HEK293 (cell line): ENCODE measurements around the gene PIP4K2C.
A peak's percentile ranks its signal among the peaks of the same experiment; 100 is the strongest.

ENCODE experiments used
- CTCF ChIA-PET: fragments of 350-600 bp; formaldehyde crosslinking; extraction: SDS; loops from one replicate; lab custom pipeline; 2021; ENCODE audit warnings: antibody characterized with exemption; lab: Yijun Ruan, JAX
- POLR2A ChIA-PET: fragments of 300-600 bp; formaldehyde crosslinking; extraction: SDS; loops from one replicate; lab custom pipeline; 2020; ENCODE audit warnings: antibody characterized with exemption, inconsistent platforms; lab: Yijun Ruan, JAX
- H3K27ac ChIP-seq: fragments of 200-500 bp; sonication (Bioruptor generic); 2 replicates; pipeline ENCODE4 v1.5.1; 2014; ENCODE audit warnings: low read depth, low read length, control low read depth, inconsistent platforms; ENCODE audit errors: extremely low read depth
- H3K36me3 ChIP-seq, 2 experiments: fragments of 200-500 bp in 1 of 2; sonication (Bioruptor generic) in 1 of 2; 1 replicate in 1 of 2; 2 replicates in 1 of 2; pipeline ENCODE4 v1.5.1; 2014 to 2017; ENCODE audit warnings: inconsistent platforms in 2 of 2, low read length in 2 of 2; ENCODE audit not compliant: control insufficient read depth in 2 of 2, insufficient read depth in 1 of 2
- H3K4me1 ChIP-seq: fragments of 200-500 bp; sonication (Bioruptor generic); 2 replicates; pipeline ENCODE4 v1.5.1; 2014; ENCODE audit warnings: mild to moderate bottlenecking, low read length, inconsistent platforms; ENCODE audit not compliant: control insufficient read depth, insufficient read depth
- H3K4me3 ChIP-seq: 2 replicates; pipeline ENCODE4 v1.5.1; 2011; ENCODE audit warnings: low read depth, mild to moderate bottlenecking, control low read depth, low read length, moderate library complexity
- H3K9me3 ChIP-seq: fragments of 200-500 bp; sonication (Bioruptor generic); 2 replicates; pipeline ENCODE4 v1.5.1; 2014; ENCODE audit warnings: low read depth, low read length, inconsistent platforms; ENCODE audit not compliant: control insufficient read depth, insufficient read depth
- BCL11B ChIP-seq: fragments of 450-650 bp; formaldehyde crosslinking; IDR thresholded peaks from 2 replicates; pipeline ENCODE4 v1.5.1; 2016; ENCODE audit warnings: low read depth, missing biosample characterization, missing genetic modification characterization
- BCL6B ChIP-seq: fragments of 450-650 bp; formaldehyde crosslinking; IDR thresholded peaks from 2 replicates; pipeline ENCODE4 v1.5.1; 2017; ENCODE audit warnings: missing biosample characterization, missing genetic modification characterization
- GLIS2 ChIP-seq: fragments of 450-650 bp; formaldehyde crosslinking; IDR thresholded peaks from 2 replicates; pipeline ENCODE4 v1.5.1; 2016; ENCODE audit warnings: missing biosample characterization, missing genetic modification characterization
- SALL2 ChIP-seq: fragments of 450-650 bp; formaldehyde crosslinking; IDR thresholded peaks from 2 replicates; pipeline ENCODE4 v1.5.0; 2017; ENCODE audit warnings: missing biosample characterization, mild to moderate bottlenecking, missing genetic modification characterization, borderline replicate concordance
- ZIC2 ChIP-seq: fragments of 450-650 bp; formaldehyde crosslinking; IDR thresholded peaks from 2 replicates; pipeline ENCODE4 v1.5.1; 2016; ENCODE audit warnings: missing biosample characterization, missing genetic modification characterization
- ZNF2 ChIP-seq: fragments of 450-650 bp; formaldehyde crosslinking; IDR thresholded peaks from 2 replicates; pipeline ENCODE4 v1.5.1; 2016; ENCODE audit warnings: missing biosample characterization, missing genetic modification characterization
- ZNF645 ChIP-seq: fragments of 450-650 bp; formaldehyde crosslinking; IDR thresholded peaks from 2 replicates; pipeline ENCODE4; 2016; ENCODE audit warnings: missing biosample characterization, missing genetic modification characterization
- ZNF654 ChIP-seq: fragments of 450-650 bp; formaldehyde crosslinking; IDR thresholded peaks from 2 replicates; pipeline ENCODE4 v1.5.1; 2016; ENCODE audit warnings: low read depth, missing biosample characterization, missing genetic modification characterization
- ZNF660 ChIP-seq: fragments of 450-650 bp; IDR thresholded peaks from 2 replicates; pipeline ENCODE4 v1.5.1; 2018; ENCODE audit warnings: missing biosample characterization, mild to moderate bottlenecking, missing genetic modification characterization
- ZNF707 ChIP-seq: fragments of 450-650 bp; formaldehyde crosslinking; IDR thresholded peaks from 2 replicates; pipeline ENCODE4 v1.5.1; 2016; ENCODE audit warnings: missing biosample characterization, missing genetic modification characterization
- TF ChIP-seq, protein P1 (sequence below): fragments of 450-650 bp; formaldehyde crosslinking; IDR thresholded peaks from 2 replicates; pipeline ENCODE4 v1.5.1; 2016; ENCODE audit warnings: missing biosample characterization, missing genetic modification characterization
- TF ChIP-seq, protein P2 (sequence below): fragments of 450-650 bp; formaldehyde crosslinking; IDR thresholded peaks from 2 replicates; pipeline ENCODE4 v1.5.1; 2016; ENCODE audit warnings: missing biosample characterization, missing genetic modification characterization
- TF ChIP-seq, protein P3 (sequence below): fragments of 450-650 bp; formaldehyde crosslinking; IDR thresholded peaks from 2 replicates; pipeline ENCODE4 v1.5.1; 2017; ENCODE audit warnings: missing biosample characterization, missing genetic modification characterization

The PIP4K2C gene

DNA sequence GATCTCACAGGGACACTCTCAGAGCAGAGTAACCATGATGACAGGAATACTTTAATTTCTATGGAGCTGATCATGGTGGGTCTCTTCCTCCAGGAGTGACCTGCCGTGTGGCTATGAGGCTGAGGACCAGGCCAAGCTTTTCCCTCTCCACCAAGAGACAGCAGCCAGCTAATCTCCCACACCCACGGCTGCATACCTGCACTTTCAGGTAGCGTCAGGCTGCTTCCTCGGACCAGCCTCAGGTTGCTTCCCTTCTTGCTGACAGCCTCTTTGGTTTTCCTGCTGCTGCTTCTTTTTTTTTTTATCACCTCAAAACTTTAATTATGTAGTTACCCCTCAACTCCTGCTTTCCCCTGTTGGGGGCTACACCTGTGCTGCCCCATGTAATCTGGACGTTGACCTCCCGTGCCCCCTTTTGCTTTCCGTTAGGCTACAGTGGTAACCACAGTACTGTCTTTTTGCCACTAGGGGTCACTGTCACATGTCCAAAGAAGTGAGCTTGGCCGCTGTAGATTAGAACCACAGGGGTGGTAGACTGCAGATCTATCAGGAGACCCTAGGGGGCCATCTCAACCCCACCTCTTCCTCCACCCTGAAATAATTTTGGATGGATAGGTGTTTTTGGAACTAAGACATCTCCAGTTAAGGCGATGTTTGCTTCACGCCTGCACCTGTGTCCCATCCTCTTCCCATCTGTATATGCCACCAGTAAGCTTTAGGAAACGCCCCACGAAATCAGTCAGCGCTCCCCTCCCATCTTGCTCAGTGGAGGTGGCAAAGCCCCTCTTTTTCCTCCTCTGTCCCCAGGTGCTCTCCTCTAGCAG lies 7.8 kb upstream of the PIP4K2C start (continued):
- TF ChIP-seq SALL2 (tag by site-specific recombination): no peak
- TF ChIP-seq ZNF654: peak; percentile 98
- TF ChIP-seq ZNF660 (tag by site-specific recombination): peak; percentile 76
- peak; percentile 17; the same call in 1 of the 2 replicates for TF ChIP-seq ZIC2
- TF ChIP-seq, protein P1, sequence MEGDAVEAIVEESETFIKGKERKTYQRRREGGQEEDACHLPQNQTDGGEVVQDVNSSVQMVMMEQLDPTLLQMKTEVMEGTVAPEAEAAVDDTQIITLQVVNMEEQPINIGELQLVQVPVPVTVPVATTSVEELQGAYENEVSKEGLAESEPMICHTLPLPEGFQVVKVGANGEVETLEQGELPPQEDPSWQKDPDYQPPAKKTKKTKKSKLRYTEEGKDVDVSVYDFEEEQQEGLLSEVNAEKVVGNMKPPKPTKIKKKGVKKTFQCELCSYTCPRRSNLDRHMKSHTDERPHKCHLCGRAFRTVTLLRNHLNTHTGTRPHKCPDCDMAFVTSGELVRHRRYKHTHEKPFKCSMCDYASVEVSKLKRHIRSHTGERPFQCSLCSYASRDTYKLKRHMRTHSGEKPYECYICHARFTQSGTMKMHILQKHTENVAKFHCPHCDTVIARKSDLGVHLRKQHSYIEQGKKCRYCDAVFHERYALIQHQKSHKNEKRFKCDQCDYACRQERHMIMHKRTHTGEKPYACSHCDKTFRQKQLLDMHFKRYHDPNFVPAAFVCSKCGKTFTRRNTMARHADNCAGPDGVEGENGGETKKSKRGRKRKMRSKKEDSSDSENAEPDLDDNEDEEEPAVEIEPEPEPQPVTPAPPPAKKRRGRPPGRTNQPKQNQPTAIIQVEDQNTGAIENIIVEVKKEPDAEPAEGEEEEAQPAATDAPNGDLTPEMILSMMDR (tag by site-specific recombination): peak; percentile 94
- 0 out of 2 replicates have a peak, but pooled peaks have one; percentile 37 for TF ChIP-seq ZNF2 (tag by site-specific recombination)
- TF ChIP-seq, protein P2, sequence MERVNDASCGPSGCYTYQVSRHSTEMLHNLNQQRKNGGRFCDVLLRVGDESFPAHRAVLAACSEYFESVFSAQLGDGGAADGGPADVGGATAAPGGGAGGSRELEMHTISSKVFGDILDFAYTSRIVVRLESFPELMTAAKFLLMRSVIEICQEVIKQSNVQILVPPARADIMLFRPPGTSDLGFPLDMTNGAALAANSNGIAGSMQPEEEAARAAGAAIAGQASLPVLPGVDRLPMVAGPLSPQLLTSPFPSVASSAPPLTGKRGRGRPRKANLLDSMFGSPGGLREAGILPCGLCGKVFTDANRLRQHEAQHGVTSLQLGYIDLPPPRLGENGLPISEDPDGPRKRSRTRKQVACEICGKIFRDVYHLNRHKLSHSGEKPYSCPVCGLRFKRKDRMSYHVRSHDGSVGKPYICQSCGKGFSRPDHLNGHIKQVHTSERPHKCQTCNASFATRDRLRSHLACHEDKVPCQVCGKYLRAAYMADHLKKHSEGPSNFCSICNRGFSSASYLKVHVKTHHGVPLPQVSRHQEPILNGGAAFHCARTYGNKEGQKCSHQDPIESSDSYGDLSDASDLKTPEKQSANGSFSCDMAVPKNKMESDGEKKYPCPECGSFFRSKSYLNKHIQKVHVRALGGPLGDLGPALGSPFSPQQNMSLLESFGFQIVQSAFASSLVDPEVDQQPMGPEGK (tag by site-specific recombination): 0 out of 2 replicates have a peak, but pooled peaks have one; percentile 17
- TF ChIP-seq BCL11B (tag by site-specific recombination): no peak
- TF ChIP-seq GLIS2 (tag by site-specific recombination): peak; percentile 59

GRCh38 chr12:57584050-57584449 lies 6.9 kb upstream of the PIP4K2C start:
- POLR2A ChIA-PET: interaction anchor here (1.2 to 1.5 kb wide), 2 partner anchors 27 to 49 kb away, joined by 3 read pairs; partner anchors contain the start of genes ARHGEF25 and B4GALNT1
- Histone ChIP-seq H3K4me3 (no peak overlapping the region), H3K36me3 (peaks cover 0 to 29% of the 10 kb centered on the region in 2 experiments; a peak in 2 of 3 replicates), H3K9me3 (no peaks in the 10 kb centered on the region)
- TF ChIP-seq, protein P3, sequence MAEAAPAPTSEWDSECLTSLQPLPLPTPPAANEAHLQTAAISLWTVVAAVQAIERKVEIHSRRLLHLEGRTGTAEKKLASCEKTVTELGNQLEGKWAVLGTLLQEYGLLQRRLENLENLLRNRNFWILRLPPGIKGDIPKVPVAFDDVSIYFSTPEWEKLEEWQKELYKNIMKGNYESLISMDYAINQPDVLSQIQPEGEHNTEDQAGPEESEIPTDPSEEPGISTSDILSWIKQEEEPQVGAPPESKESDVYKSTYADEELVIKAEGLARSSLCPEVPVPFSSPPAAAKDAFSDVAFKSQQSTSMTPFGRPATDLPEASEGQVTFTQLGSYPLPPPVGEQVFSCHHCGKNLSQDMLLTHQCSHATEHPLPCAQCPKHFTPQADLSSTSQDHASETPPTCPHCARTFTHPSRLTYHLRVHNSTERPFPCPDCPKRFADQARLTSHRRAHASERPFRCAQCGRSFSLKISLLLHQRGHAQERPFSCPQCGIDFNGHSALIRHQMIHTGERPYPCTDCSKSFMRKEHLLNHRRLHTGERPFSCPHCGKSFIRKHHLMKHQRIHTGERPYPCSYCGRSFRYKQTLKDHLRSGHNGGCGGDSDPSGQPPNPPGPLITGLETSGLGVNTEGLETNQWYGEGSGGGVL (tag by site-specific recombination): no peak
- TF ChIP-seq ZNF645 (tag by site-specific recombination): no peak
- no peak for TF ChIP-seq BCL6B (tag by site-specific recombination)
- no peak for TF ChIP-seq ZNF707
- TF ChIP-seq, all 188 proteins: peak for 0
- Histone ChIP-seq H3K4me1 (no peaks in the 10 kb centered on the region), H3K27ac (no peak overlapping the region)
- CTCF ChIA-PET: interaction anchor here (0.7 to 6.6 kb wide), 32 partner anchors 9 to 158 kb away, joined by 3 to 113 read pairs (median 7); partner anchors contain the start of genes ARHGEF25, B4GALNT1 and DCTN2
